Measurements from ENCODE around the gene NANOS2.

DNA sequence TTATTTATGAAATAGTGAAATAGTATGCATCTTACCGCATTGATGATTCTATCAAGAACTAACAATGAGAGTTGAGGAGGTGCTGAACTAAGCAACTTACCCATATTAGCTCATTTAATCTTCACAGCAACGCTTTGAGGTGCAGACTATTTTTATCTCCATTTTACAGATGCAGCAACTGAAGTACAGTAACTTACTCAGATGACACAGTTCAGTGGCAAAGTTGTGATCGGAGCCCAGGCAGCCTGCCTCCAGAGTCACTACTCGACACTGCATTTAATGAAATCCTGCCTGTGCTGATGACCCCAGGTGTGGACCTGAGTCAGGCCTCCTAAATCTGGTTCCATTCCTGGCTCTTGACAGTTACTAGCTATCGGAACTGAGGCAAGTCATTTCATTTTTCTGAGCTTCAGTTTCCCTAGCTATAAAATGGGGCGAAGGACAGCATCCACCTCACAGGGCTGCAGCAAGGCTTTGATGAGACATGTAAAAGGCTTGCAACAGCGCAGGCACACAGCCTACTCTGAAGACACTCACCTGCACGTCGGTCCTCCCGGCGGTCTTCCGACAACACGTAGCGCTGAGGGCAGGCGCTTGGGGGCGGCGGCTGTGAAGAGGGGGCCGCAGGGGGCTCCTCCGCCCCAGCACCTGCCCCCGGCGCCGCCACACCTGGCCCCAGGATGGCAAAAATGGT, 13.7 kb downstream of the NANOS2 start:
- TF ChIP-seq, protein P1, sequence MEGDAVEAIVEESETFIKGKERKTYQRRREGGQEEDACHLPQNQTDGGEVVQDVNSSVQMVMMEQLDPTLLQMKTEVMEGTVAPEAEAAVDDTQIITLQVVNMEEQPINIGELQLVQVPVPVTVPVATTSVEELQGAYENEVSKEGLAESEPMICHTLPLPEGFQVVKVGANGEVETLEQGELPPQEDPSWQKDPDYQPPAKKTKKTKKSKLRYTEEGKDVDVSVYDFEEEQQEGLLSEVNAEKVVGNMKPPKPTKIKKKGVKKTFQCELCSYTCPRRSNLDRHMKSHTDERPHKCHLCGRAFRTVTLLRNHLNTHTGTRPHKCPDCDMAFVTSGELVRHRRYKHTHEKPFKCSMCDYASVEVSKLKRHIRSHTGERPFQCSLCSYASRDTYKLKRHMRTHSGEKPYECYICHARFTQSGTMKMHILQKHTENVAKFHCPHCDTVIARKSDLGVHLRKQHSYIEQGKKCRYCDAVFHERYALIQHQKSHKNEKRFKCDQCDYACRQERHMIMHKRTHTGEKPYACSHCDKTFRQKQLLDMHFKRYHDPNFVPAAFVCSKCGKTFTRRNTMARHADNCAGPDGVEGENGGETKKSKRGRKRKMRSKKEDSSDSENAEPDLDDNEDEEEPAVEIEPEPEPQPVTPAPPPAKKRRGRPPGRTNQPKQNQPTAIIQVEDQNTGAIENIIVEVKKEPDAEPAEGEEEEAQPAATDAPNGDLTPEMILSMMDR (conservative IDR thresholded peaks at IDR 0.05 in 1 of 2, IDR thresholded peaks at IDR 0.05 in 1 of 2; ENCODE audit: low read depth in 1 of 2, low read length in 2 of 2), result no peak
- TF ChIP-seq EZH2 (IDR thresholded peaks at IDR 0.05; ENCODE audit: low read length, missing control alignments), result no peak

Measured in fibroblast of lung (primary cell).